Osteoblast (primary cell): ENCODE data around the gene RUNX2. TPM values are rescaled to one million over a fixed set of nuclear protein-coding genes. Genes with fewer than 3 reads are reported as not detected.

ENCODE experiments used
- DNase-seq: peaks from one replicate; pipeline ENCODE4 v3.0.0; 2011; ENCODE audit warnings: low spot score, mixed read lengths; ENCODE audit not compliant: insufficient read length; ENCODE audit errors: missing footprints
- H2AFZ ChIP-seq: 2 replicates; pipeline ENCODE4 v1.6.0; 2011; ENCODE audit warnings: mild to moderate bottlenecking, low read length
- H3K27ac ChIP-seq: 2 replicates; pipeline ENCODE4 v1.5.1; 2011; ENCODE audit warnings: mild to moderate bottlenecking, low read depth, low read length, moderate library complexity
- H3K27me3 ChIP-seq: 2 replicates; pipeline ENCODE4 v1.6.0; 2012; ENCODE audit warnings: mild to moderate bottlenecking, control low read depth, inconsistent platforms, low read length, moderate library complexity; ENCODE audit not compliant: insufficient read depth
- H3K36me3 ChIP-seq: 2 replicates; pipeline ENCODE4 v1.5.1; 2011; ENCODE audit warnings: mild to moderate bottlenecking, low read length, control low read depth, moderate library complexity; ENCODE audit not compliant: insufficient read depth
- H3K4me1 ChIP-seq: 2 replicates; pipeline ENCODE4 v1.5.1; 2011; ENCODE audit warnings: mild to moderate bottlenecking, low read length, control low read depth, moderate library complexity; ENCODE audit not compliant: insufficient read depth
- H3K4me2 ChIP-seq: 2 replicates; pipeline ENCODE4 v1.6.0; 2011; ENCODE audit warnings: mild to moderate bottlenecking, low read length; ENCODE audit not compliant: insufficient read depth
- H3K4me3 ChIP-seq: fragments of 200-600 bp; sonication (generic); 3 replicates; pipeline ENCODE4 v1.5.1; 2012; ENCODE audit warnings: mild to moderate bottlenecking, low read length, inconsistent platforms; ENCODE audit not compliant: insufficient read depth
- H3K79me2 ChIP-seq: 2 replicates; pipeline ENCODE4 v1.6.0; 2012; ENCODE audit warnings: mild to moderate bottlenecking, low read length, control low read depth, inconsistent platforms; ENCODE audit not compliant: insufficient read depth
- H3K9me3 ChIP-seq: 2 replicates; pipeline ENCODE4 v1.5.1; 2011; ENCODE audit warnings: low read depth, low read length, control low read depth
- H4K20me1 ChIP-seq: 2 replicates; pipeline ENCODE4 v1.6.0; 2012; ENCODE audit warnings: mild to moderate bottlenecking, low read length, control low read depth; ENCODE audit not compliant: insufficient read depth
- total RNA-seq: library from RNA; depleted of rRNA; stranded (reverse); fragments of >200 nt; gene quantifications from 2 replicates; pipeline ENCODE4 v1.2.3, GENCODE V29; 2012
- TF ChIP-seq, protein P1 (sequence below): IDR thresholded peaks from 2 replicates; pipeline ENCODE4 v1.5.1; 2011; ENCODE audit warnings: mild to moderate bottlenecking, low read depth, low read length, moderate library complexity; ENCODE audit errors: extremely low read depth

RUNX2 gene
- total RNA-seq, 1 donor, result 30.0 TPM

DNA sequence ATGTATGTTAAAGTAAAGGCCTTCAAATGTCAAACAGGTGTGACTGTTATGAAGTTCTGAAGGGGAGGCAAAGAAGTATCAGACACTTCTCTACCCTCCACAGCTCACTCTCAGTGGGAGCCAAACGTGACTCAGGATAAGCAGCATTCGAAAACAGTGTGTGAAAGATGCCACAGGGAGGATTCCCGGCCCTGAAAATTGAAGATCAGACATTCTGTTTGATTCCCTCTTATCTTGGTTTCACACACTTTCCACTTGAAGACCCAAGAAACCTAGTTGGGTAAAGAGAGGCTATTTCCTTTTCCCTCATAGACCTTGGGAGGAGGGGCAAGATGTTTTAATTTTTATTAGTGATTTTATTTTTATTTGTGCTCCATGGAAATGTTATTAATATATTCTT, 213.8 kb downstream of the RUNX2 start:
- H3K27ac ChIP-seq, result no peak overlapping the region
- peaks cover 27% of the 10 kb centered on the region for H3K4me1 ChIP-seq
- no peak overlapping the region for H3K4me3 ChIP-seq
- no peak for DNase-seq
- no peaks in the 10 kb centered on the region for H3K79me2 ChIP-seq
- TF ChIP-seq, protein P1, sequence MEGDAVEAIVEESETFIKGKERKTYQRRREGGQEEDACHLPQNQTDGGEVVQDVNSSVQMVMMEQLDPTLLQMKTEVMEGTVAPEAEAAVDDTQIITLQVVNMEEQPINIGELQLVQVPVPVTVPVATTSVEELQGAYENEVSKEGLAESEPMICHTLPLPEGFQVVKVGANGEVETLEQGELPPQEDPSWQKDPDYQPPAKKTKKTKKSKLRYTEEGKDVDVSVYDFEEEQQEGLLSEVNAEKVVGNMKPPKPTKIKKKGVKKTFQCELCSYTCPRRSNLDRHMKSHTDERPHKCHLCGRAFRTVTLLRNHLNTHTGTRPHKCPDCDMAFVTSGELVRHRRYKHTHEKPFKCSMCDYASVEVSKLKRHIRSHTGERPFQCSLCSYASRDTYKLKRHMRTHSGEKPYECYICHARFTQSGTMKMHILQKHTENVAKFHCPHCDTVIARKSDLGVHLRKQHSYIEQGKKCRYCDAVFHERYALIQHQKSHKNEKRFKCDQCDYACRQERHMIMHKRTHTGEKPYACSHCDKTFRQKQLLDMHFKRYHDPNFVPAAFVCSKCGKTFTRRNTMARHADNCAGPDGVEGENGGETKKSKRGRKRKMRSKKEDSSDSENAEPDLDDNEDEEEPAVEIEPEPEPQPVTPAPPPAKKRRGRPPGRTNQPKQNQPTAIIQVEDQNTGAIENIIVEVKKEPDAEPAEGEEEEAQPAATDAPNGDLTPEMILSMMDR, result no peak
- peaks cover 2% of the 10 kb centered on the region for H4K20me1 ChIP-seq
- H2AFZ ChIP-seq, result no peak overlapping the region
- H3K9me3 ChIP-seq, result no peaks in the 10 kb centered on the region
- peaks cover 9% of the 10 kb centered on the region for H3K36me3 ChIP-seq
- H3K4me2 ChIP-seq, result no peak overlapping the region
- H3K27me3 ChIP-seq, result no peaks in the 10 kb centered on the region

DNA sequence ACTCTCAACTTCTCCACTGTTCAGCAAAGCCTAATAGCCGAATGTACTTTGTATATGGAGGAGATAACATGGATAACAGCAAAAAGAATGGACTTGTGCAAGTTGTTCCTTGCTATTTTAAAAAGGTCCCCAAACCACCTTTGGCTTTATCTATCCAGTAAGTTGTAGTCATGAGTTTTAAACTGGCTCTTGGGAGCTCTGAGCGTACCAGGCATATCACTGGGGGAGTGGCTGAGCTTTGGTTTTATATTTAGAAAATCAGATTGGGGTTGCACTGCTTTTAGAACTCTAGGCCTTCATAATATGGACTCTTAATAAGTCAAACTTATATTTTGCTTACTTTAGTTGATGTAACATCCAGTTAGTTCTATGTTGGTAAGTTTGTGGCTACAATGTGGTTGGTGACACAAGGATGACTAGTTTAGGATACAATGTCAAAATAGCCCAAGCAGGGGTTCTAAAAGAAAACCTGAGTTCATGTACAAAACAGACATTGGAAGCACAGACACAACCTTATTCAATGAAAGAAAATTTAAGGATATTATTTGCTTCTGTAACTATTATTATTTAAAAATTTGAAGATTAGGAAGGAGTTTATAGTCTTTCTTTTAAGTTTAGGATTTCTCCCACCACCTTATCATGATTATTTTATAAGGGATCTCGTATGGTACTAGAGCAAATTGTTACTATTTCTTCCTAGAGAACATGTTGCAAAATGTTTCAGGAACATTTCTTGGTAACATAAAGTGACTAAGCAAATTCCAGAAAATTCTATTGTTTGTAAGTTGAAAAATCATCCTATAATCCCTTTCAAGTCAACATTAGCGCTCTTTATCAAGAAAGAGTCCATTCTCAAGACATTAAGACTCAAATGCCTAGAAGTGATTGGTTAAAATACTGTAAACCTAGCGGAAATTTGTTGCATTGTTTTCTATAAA, 215.4 kb downstream of the RUNX2 start:
- Histone ChIP-seq H3K9me3 (no peaks in the 10 kb centered on the region), H2AFZ (no peak overlapping the region), H3K4me2 (peak overlapping the region; percentile 28), H3K36me3 (peaks cover 17% of the 10 kb centered on the region), H3K27ac (peak overlapping the region; percentile 6), H3K4me3 (no peak overlapping the region), H4K20me1 (peaks cover 2% of the 10 kb centered on the region), H3K79me2 (no peaks in the 10 kb centered on the region), H3K27me3 (no peaks in the 10 kb centered on the region), H3K4me1 (peaks cover 23% of the 10 kb centered on the region)
- DNase-seq, result peak; percentile 22
- TF ChIP-seq, protein P1, result no peak

DNA sequence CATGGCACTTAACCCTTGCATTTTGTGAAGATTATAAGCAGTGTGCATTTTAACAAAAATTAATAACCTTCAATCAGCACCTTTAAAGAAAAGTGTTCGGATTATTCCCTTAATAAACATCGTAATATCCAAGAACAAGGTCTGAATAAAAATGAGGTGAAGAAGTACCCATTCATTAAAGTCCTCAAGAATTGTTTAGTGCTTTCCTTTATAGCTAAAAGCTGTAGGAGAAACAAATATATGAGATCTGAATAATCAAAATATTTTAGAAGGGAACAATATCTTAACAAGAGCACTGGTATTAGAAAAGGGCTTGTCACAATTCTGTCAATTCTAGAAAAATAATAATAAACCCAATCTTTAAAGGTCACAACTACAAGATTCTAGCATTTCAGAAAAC, 217.3 kb downstream of the RUNX2 start:
- no peaks in the 10 kb centered on the region for H3K27me3 ChIP-seq
- no peaks in the 10 kb centered on the region for H3K79me2 ChIP-seq
- no peak overlapping the region for H3K4me2 ChIP-seq
- no peak overlapping the region for H3K27ac ChIP-seq
- H3K4me3 ChIP-seq, result no peak overlapping the region
- no peak for DNase-seq
- H3K4me1 ChIP-seq, result peaks cover 26% of the 10 kb centered on the region
- TF ChIP-seq, protein P1, result no peak
- peaks cover 24% of the 10 kb centered on the region for H3K36me3 ChIP-seq
- H2AFZ ChIP-seq, result no peak overlapping the region
- H3K9me3 ChIP-seq, result no peaks in the 10 kb centered on the region
- H4K20me1 ChIP-seq, result peaks cover 2% of the 10 kb centered on the region
